Heart left ventricle (tissue), 16 donors: ENCODE results near the gene BARX1. TPM values are rescaled to one million over a fixed set of nuclear protein-coding genes. Genes with fewer than 3 reads are reported as not detected.

Experiments used
- ATAC-seq, 4 donors: fragments of 200-7000 bp; cut with Tn5 transposase; one replicate each; pipeline ENCODE4 v1.9.1; 2020 to 2022; ENCODE audit warnings: moderate library complexity in 4 of 4, mild to moderate bottlenecking in 3 of 4, moderate number of reproducible peaks in 1 of 4
- DNase-seq, 5 donors: peaks; one replicate each; pipeline ENCODE4 v3.0.0-alpha.2; 2020
- H3K27ac ChIP-seq, 12 donors: fragments of 200-600 bp; sonication (generic) in 4 of 12; one replicate each; pipeline versions ENCODE4 v1.5.0 to v1.8.0; 2016 to 2022; ENCODE audit warnings: mild to moderate bottlenecking in 2 of 12
- H3K27me3 ChIP-seq, 9 donors: fragments of 200-600 bp; sonication (generic) in 2 of 9; one replicate each; pipeline versions ENCODE4 v1.5.1 to v1.8.0; 2016 to 2022; ENCODE audit warnings: mild to moderate bottlenecking in 3 of 9
- H3K36me3 ChIP-seq, 9 donors: fragments of 200-600 bp; sonication (generic) in 2 of 9; one replicate each; pipeline versions ENCODE4 v1.5.0 to v1.8.0; 2018 to 2022; ENCODE audit warnings: mild to moderate bottlenecking in 2 of 9
- H3K4me1 ChIP-seq, 12 donors: fragments of 200-600 bp; sonication (generic) in 4 of 12; one replicate each; pipeline versions ENCODE4 v1.5.0 to v1.8.0; 2016 to 2022; ENCODE audit warnings: mild to moderate bottlenecking in 3 of 12
- H3K4me3 ChIP-seq, 12 donors: fragments of 200-600 bp; sonication (generic) in 4 of 12; one replicate each; pipeline versions ENCODE4 v1.5.0 to v1.8.0; 2017 to 2022; ENCODE audit warnings: mild to moderate bottlenecking in 9 of 12, moderate library complexity in 4 of 12
- H3K9me3 ChIP-seq, 12 donors: fragments of 200-600 bp; sonication (generic) in 4 of 12; one replicate each; pipeline versions ENCODE4 v1.5.0 to v1.8.0; 2016 to 2022; ENCODE audit warnings: mild to moderate bottlenecking in 1 of 12
- CTCF ChIP-seq, 12 donors: fragments of 200-600 bp; sonication (generic) in 4 of 12; IDR thresholded peaks; one replicate each; pipeline versions ENCODE4 v1.5.0 to v1.8.0; 2018 to 2022; ENCODE audit warnings: antibody characterized with exemption in 12 of 12, mild to moderate bottlenecking in 5 of 12
- POLR2A ChIP-seq, 2 donors: fragments of 450-650 bp; IDR thresholded peaks; one replicate each; pipeline ENCODE4 v1.6.1; 2017; ENCODE audit warnings: antibody characterized with exemption in 2 of 2, mild to moderate bottlenecking in 2 of 2, moderate library complexity in 2 of 2
- WGBS, 4 donors: extraction: QIAGEN DNeasy Blood & Tissue Kit in 2 of 4; methylation state at CpG; one replicate each; pipeline versions ENCODE4 v1.1.5 to v1.1.7; 2013 to 2018; 5-methylcytosine and 5-hydroxymethylcytosine counted together
- intact Hi-C, 10 donors: fragments of 100-400 bp; cut with DNase I; formaldehyde crosslinking; loops; one replicate each; pipeline versions ENCODE4 v1.11.1 to v1.14.2; 2022
- polyA plus RNA-seq, 2 donors: library from polyadenylated mRNA; stranded (reverse); fragments of 200-250 nt; gene quantifications; one replicate each; pipeline ENCODE4 v1.2.3, GENCODE V29; 2013
- total RNA-seq, 9 donors: library from RNA; depleted of rRNA in 2 of 9; stranded (reverse); fragments of >200 nt in 2 of 9; fragmentation: NEBNext Ultra II Directional in 3 of 9; extraction: Animal tissue kit (Norgen Biotek cat#: 25700) in 3 of 9; gene quantifications; one replicate each; pipeline versions ENCODE4 v1.1.0 to v1.2.4, GENCODE V29; 2016 to 2023
- donor health status: ischemic (EF 13 %, LVEDD 7.1; RV severe dilation, severe dysfunction).
- donor health status: healthy with polysubstance abuse.
- donor health status: DM: no; HTN: yes; CAD: no.
- donor health status: DM: no; HTN: no; CAD: no.
- donor health status: ischemic (EF 25% LVEDD 6.9; RV normal size, moderate dysfunction).
- donor health status: ischemic (EF 25% LVEDD 5.7; RV mildly dilated, moderate dysfunction).
- donor health status: healthy.
- donor health status: DM: yes; HTN: yes; CAD: no.
- donor health status: ischemic (EF 35%, LVEDD 5.7; RV mildly dilated, moderate dysfunction).
- donor health status: nonischemic (EF 11% LVEDD 7.7; RV severe dilation, severe dysfunction).
- donor health status: DM: yes; HTN: yes; CAD: no.
- donor health status: PGD.
- donor health status: ischemic (EF 29% LVEDD 5.4; RV normal size, mild dysfunction).
- donor health status: nonischemic (EF 23%, LVEDD 6.1; RV moderate dilation, normal function).

Gene BARX1
- total and polyA plus RNA-seq, 11 donors = not detected

DNA sequence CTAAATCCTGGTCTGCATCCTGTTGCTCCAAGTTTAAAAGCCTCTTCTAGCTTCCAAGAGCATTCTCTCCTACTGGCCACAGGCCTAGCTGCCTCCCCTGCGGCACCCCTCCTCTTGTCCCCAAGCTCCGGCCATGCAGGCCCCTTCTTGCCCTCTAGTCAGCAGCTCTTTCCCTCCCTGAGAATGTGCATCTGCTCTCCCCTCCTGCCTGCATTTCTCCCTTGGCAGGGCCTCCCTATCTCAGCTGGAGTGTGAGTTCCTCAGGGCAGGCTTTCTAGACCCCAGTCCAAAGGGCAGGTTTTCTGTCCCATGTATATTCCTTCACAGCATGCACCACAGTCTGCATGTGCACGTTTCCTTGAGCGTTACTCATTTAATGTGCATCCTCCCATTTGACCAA lies 24.6 kb upstream of the BARX1 start:
- H3K4me1 ChIP-seq = no peaks in the 10 kb centered on the region
- H3K27ac ChIP-seq = no peak overlapping the region
- WGBS, 4 donors = 65 to 70% (median 68%) methylated on average over 4 of the region's 4 CpGs
- DNase-seq = no peak
- H3K9me3 ChIP-seq = peaks cover 0 to 5% (median 0%) of the 10 kb centered on the region in 12 donors
- H3K4me3 ChIP-seq = no peak overlapping the region
- H3K27me3 ChIP-seq = peaks cover 0 to 20% (median 3%) of the 10 kb centered on the region in 9 donors
- intact Hi-C loops = loop anchor here in 1 of 10 donors (10.0 kb wide), 1 partner anchor 565 kb away; no protein-coding TSS in a partner anchor
- H3K36me3 ChIP-seq = no peaks in the 10 kb centered on the region
- ATAC-seq = no peak
- TF ChIP-seq CTCF (IDR thresholded peaks at IDR 0.05) (no peak), POLR2A (IDR thresholded peaks at IDR 0.05) (no peak)

DNA sequence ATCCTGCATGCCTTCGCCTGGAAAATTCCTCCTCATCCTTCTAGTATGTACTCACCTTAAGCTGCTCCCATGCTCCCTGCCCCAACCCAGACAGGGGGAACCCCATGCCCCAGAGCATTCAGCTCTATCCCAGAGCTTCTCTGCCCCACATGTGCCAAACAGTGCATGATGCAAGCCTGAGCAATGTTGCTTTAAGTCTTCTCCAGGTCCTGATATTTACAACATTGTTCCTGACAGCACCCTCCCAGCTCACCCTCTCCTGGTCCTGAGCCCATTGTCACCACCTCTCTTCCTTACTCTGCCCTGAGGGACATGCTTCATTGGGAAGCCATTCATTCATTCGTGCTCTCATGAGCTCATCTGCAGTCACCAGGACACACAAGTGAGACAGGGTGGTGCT lies 23.4 kb upstream of the BARX1 start:
- no peak for DNase-seq
- ATAC-seq = no peak

DNA sequence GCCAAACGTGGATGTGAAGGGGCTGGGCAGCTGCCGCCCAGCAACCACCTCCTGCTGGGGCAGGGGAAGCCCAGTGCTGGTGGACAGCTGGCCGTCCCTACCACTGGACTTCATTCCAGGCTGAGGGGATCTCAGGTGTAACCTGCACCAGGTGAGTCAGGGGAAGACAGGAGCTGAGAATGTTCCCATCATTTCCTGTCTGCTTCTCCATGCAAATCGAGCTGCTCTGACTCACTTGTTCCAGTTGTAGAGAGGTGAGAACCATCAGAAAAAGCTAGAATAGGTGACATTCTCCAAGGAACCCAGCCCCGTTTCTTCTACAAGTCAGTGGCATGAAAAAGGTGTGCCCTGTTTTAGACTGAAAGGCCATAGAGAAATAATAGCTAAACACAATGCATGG lies 21.8 kb upstream of the BARX1 start:
- no peak overlapping the region for H3K27ac ChIP-seq
- H3K4me1 ChIP-seq = no peaks in the 10 kb centered on the region
- ATAC-seq (no peak), DNase-seq (no peak)
- 65 to 77% (median 69%) methylated on average over 5 of the region's 5 CpGs for WGBS, 4 donors
- TF ChIP-seq CTCF (IDR thresholded peaks at IDR 0.05) = no peak
- no peak for TF ChIP-seq POLR2A (IDR thresholded peaks at IDR 0.05)
- peaks cover 0 to 20% (median 3%) of the 10 kb centered on the region in 9 donors for H3K27me3 ChIP-seq
- H3K36me3 ChIP-seq = no peaks in the 10 kb centered on the region
- intact Hi-C loops = loop anchor here in 1 of 10 donors (10.0 kb wide), 1 partner anchor 562 kb away; no protein-coding TSS in a partner anchor
- peaks cover 0 to 16% (median 2%) of the 10 kb centered on the region in 12 donors for H3K9me3 ChIP-seq
- H3K4me3 ChIP-seq = no peak overlapping the region

More for the DNA sequence above, 23.4 kb upstream of the BARX1 start:
- Histone ChIP-seq H3K4me3 (no peak overlapping the region), H3K4me1 (no peaks in the 10 kb centered on the region), H3K36me3 (no peaks in the 10 kb centered on the region), H3K9me3 (peaks cover 0 to 5% (median under 1%) of the 10 kb centered on the region in 12 donors), H3K27ac (no peak overlapping the region), H3K27me3 (peaks cover 0 to 20% (median 3%) of the 10 kb centered on the region in 9 donors)
- WGBS, 4 donors = 73 to 87% (median 75%) methylated on average over 2 of the region's 2 CpGs
- TF ChIP-seq POLR2A (IDR thresholded peaks at IDR 0.05) (no peak), CTCF (IDR thresholded peaks at IDR 0.05) (no peak)
- intact Hi-C loops = loop anchor here in 1 of 10 donors (10.0 kb wide), 1 partner anchor 564 kb away; no protein-coding TSS in a partner anchor

- no peak for TF ChIP-seq POLR2A (IDR thresholded peaks at IDR 0.05)
- no peak for TF ChIP-seq CTCF (IDR thresholded peaks at IDR 0.05)
- Histone ChIP-seq H3K4me1 (no peaks in the 10 kb centered on the region), H3K27me3 (peaks cover 0 to 20% (median 3%) of the 10 kb centered on the region in 9 donors), H3K9me3 (peaks cover 0 to 16% (median 2%) of the 10 kb centered on the region in 12 donors), H3K27ac (no peak overlapping the region), H3K4me3 (no peak overlapping the region), H3K36me3 (no peaks in the 10 kb centered on the region)
- ATAC-seq (no peak), DNase-seq (no peak)
- intact Hi-C loops = loop anchor here in 1 of 10 donors (10.0 kb wide), 1 partner anchor 561 kb away; no protein-coding TSS in a partner anchor
- 66 to 85% (median 74%) methylated on average over 3 of the region's 3 CpGs for WGBS, 4 donors
Measured at GRCh38 chr9:93976081-93976480, 20.9 kb upstream of the BARX1 start.
